Upper lobe of right lung (tissue), 1 donor: Measurements from ENCODE around the gene SERHL2. TPM values are rescaled to one million over a fixed set of nuclear protein-coding genes. Genes with fewer than 3 reads are reported as not detected.

ENCODE experiments used
- ATAC-seq: fragments of 200-7000 bp; cut with Tn5 transposase; one replicate; pipeline ENCODE4 v1.9.1; 2020; ENCODE audit warnings: mild to moderate bottlenecking, moderate library complexity
- DNase-seq: peaks from one replicate; pipeline ENCODE4 v3.0.0-alpha.2; 2020
- H3K27ac ChIP-seq: fragments of 200-600 bp; one replicate; pipeline ENCODE4 v1.8.0; 2022
- H3K27me3 ChIP-seq: fragments of 200-600 bp; one replicate; pipeline ENCODE4 v1.8.0; 2022; ENCODE audit warnings: mild to moderate bottlenecking
- H3K36me3 ChIP-seq: fragments of 200-600 bp; one replicate; pipeline ENCODE4 v1.8.0; 2022
- H3K4me1 ChIP-seq: fragments of 200-600 bp; one replicate; pipeline ENCODE4 v1.8.0; 2022
- H3K4me3 ChIP-seq: fragments of 200-600 bp; one replicate; pipeline ENCODE4 v1.8.0; 2022; ENCODE audit warnings: mild to moderate bottlenecking
- H3K9me3 ChIP-seq: fragments of 200-600 bp; one replicate; pipeline ENCODE4 v1.8.0; 2022
- CTCF ChIP-seq: fragments of 200-600 bp; IDR thresholded peaks from one replicate; pipeline ENCODE4 v1.8.0; 2022; ENCODE audit warnings: antibody characterized with exemption
- intact Hi-C: fragments of 100-400 bp; cut with DNase I; formaldehyde crosslinking; loops from one replicate; pipeline ENCODE4 v1.11.0; 2022
- total RNA-seq: library from RNA; stranded (reverse); fragmentation: NEBNext Ultra II Directional; extraction: Animal tissue kit (Norgen Biotek cat#: 25700); gene quantifications from one replicate; pipeline ENCODE4 v1.2.1, GENCODE V29; 2021
- donor health status: DM: no; HTN: yes; CAD: no; lungs with severe emphysema.

Gene SERHL2
- total RNA-seq, 1 donor from 2014 or later = 1.2 TPM

DNA sequence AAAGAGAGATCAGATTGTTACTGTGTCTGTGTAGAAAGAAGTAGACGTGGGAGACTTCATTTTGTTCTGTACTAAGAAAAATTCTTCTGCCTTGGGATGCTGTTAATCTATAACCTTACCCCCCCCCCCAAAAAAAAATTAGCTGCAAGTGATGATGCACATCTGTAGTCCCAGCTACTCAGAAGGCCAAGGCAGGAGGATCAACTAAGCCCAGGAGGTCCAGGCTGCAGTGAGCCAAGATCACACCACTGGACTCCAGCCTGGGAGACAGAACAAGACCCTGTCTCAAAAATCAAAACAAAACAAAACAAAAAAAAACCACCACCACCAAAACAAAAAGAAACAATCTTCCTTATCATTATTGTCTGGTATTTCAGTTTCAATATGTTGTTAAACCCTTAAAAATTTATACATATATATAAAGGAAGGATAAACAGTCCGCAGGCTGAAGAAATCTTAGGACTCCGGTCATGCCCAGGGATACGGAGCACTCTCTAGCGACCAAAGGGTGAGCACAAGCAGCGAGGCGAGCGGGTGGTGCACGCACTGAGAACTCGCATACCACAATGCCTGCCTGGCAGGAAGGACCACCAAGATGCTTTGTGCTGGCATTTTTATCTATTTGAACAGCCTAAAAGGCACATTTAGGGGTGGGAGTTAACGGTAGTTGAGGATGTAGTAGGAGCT is 54.5 kb downstream of the SERHL2 start:
- ATAC-seq = no peak

GRCh38 chr22:42608823-42609361 is 55.1 kb downstream of the SERHL2 start:
- Histone ChIP-seq H3K9me3 (no peaks in the 10 kb centered on the region), H3K27me3 (no peaks in the 10 kb centered on the region), H3K27ac (peak overlapping the region; percentile 73), H3K36me3 (peaks cover 22% of the 10 kb centered on the region), H3K4me1 (peaks cover 62% of the 10 kb centered on the region), H3K4me3 (no peak overlapping the region)
- intact Hi-C loops = no loop called here
- no peak for ATAC-seq
- no peak for DNase-seq
- no peak for TF ChIP-seq CTCF

More for the DNA sequence above, 54.5 kb downstream of the SERHL2 start:
- TF ChIP-seq CTCF = no peak
- intact Hi-C loops = no loop called here
- no peak for DNase-seq
- H3K4me1 ChIP-seq = peaks cover 62% of the 10 kb centered on the region
- peaks cover 22% of the 10 kb centered on the region for H3K36me3 ChIP-seq
- no peaks in the 10 kb centered on the region for H3K27me3 ChIP-seq
- H3K9me3 ChIP-seq = no peaks in the 10 kb centered on the region
- H3K4me3 ChIP-seq = no peak overlapping the region
- peak overlapping the region; percentile 73 for H3K27ac ChIP-seq

- intact Hi-C loops = no loop called here
- peaks cover 19% of the 10 kb centered on the region for H3K36me3 ChIP-seq
- H3K27me3 ChIP-seq = no peaks in the 10 kb centered on the region
- H3K9me3 ChIP-seq = no peaks in the 10 kb centered on the region
- peak overlapping the region; percentile 73 for H3K27ac ChIP-seq
- TF ChIP-seq CTCF = no peak
- H3K4me1 ChIP-seq = peaks cover 53% of the 10 kb centered on the region
- no peak for ATAC-seq
- no peak for DNase-seq
- H3K4me3 ChIP-seq = no peak overlapping the region
These were observed 56.4 kb downstream of the SERHL2 start for GRCh38 chr22:42610186-42610585.

DNA sequence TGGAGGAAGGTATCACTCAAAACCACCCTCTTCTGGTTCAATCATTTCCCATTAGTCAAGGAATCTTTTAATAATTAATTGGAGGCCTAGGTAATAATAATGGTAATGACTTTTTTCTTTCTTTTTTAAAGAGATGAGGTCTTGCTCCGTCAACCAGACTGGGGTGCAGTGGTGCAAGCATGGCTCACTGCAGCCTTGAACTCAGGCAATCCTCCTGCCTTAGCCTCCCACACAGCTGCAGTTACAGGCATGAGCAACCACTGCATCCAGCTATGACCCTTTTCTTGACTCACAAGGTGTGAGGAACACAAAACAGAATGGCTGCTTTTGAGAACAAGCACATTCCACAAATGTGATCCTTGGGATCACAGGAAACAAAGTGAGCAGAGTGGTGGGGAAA is 57.3 kb downstream of the SERHL2 start:
- TF ChIP-seq CTCF = no peak
- Histone ChIP-seq H3K4me1 (peaks cover 60% of the 10 kb centered on the region), H3K27me3 (no peaks in the 10 kb centered on the region), H3K36me3 (peaks cover 11% of the 10 kb centered on the region), H3K9me3 (no peaks in the 10 kb centered on the region), H3K4me3 (no peak overlapping the region), H3K27ac (peak overlapping the region; percentile 73)
- ATAC-seq (no peak), DNase-seq (no peak)
- intact Hi-C loops = no loop called here

- Histone ChIP-seq H3K4me1 (peaks cover 69% of the 10 kb centered on the region), H3K9me3 (no peaks in the 10 kb centered on the region), H3K27me3 (no peaks in the 10 kb centered on the region), H3K4me3 (no peak overlapping the region), H3K27ac (peak overlapping the region; percentile 73), H3K36me3 (peaks cover 6% of the 10 kb centered on the region)
- DNase-seq (no peak), ATAC-seq (no peak)
- intact Hi-C loops = no loop called here
- TF ChIP-seq CTCF = no peak
These were observed 58.6 kb downstream of the SERHL2 start for GRCh38 chr22:42612336-42612735.
